MV-4-11 (cell line): ENCODE measurements around the gene RDH12.
"Not testable (repeated sequence)": the region's sequence is repeated elsewhere in the genome, so short reads cannot be mapped to it uniquely, and the experiment has no call there.

Source experiments
- DNase-seq: peaks from one replicate; lab custom pipeline; 2025; lab: John Stamatoyannopoulos, UW

The RDH12 gene

GRCh38 chr14:67705211-67705610 is 3.5 kb downstream of the RDH12 start:
- DNase-seq: no peak

DNA sequence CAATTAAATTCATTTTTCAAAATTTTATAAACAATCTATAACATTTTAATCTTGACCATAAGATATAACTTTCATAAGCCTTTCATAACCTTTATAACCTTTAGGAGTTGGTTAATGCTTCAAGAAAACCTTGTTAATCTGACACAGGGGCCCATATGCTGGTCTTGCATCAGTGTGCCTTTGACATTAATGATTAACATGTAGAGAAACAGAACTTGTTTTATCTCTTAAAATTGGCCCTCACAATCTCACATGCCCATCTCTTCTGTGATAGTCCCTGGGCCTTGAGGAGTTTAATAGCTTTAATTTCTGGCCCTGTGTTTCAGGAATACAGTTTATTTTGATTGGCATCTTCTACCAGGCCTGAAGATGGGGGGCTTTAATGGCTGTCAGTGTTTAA is 7.7 kb downstream of the RDH12 start:
- DNase-seq: not testable (repeated sequence)

- DNase-seq: not testable (repeated sequence)
Measured at GRCh38 chr14:67709796-67710195, 8.1 kb downstream of the RDH12 start.

DNA sequence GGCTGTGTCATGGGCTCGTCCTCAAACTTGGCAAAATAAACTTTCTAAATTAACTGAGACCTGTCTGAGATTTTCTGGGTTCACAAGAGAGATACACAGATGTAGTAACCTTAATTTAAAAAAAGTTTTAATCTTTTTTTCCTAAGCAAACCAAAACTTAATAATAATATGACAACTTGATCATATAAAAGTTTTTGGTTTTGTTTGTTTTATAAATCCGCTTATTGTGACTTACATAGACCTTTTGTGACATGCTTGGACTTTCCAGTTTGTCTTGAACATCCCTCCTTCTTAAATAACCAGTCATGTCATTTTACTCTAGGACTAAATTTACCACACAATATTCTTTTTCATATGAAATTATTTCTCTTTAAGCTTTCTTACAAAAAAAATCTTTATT is 8.5 kb downstream of the RDH12 start:
- DNase-seq: no peak

GRCh38 chr14:67717048-67717447 is 15.4 kb downstream of the RDH12 start:
- DNase-seq: no peak

- DNase-seq: no peak
Measured at GRCh38 chr14:67718265-67718664, 16.6 kb downstream of the RDH12 start.

GRCh38 chr14:67719385-67719784 is 17.7 kb downstream of the RDH12 start:
- DNase-seq: not testable (repeated sequence)

DNA sequence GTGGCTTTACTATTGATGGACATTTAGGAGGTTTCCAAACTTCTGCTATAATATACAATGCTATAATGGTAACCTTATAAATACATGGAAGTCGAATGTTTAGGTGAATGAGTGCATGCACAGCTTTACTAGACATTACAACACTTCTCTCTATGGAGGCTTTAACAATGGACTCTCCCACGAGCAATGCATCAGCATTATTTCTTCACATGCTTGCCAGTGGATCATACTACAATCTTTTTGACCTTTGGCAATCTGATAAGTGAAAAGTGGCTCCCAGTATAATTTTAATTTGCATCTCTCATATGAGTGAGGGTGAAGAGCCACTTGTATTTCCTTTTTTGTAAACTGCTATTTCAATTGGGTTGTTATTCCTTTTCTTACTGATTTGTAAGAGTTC is 18.2 kb downstream of the RDH12 start:
- DNase-seq: no peak

- no peak for DNase-seq
Measured at GRCh38 chr14:67721875-67722274, 20.2 kb downstream of the RDH12 start.

DNA sequence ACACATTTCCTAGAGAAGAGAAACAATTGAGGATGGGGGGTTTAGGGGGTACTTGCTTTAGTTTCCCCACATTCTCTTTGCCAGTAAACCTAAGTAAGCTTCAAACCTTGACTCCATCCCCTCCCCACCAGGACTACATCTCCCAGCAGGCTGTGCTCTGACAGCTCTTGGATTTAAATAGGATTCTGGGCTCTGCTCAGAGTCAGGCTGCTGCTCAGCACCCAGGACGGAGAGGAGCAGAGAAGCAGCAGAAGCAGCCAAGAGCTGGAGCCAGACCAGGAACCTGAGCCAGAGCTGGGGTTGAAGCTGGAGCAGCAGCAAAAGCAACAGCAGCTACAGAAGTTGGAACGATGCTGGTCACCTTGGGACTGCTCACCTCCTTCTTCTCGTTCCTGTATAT is 20.6 kb downstream of the RDH12 start:
- no peak for DNase-seq

- DNase-seq: no peak
Measured at GRCh38 chr14:67725171-67725570, 23.5 kb downstream of the RDH12 start.

GRCh38 chr14:67727361-67727760 is 25.7 kb downstream of the RDH12 start:
- DNase-seq: no peak

GRCh38 chr14:67728258-67728657 is 26.6 kb downstream of the RDH12 start:
- DNase-seq: no peak

GRCh38 chr14:67729072-67729885 is 27.6 kb downstream of the RDH12 start:
- no peak for DNase-seq

GRCh38 chr14:67733616-67734015 is 31.9 kb downstream of the RDH12 start:
- no peak for DNase-seq

- no peak for DNase-seq
Measured at GRCh38 chr14:67734675-67735074, 33.0 kb downstream of the RDH12 start.

DNA sequence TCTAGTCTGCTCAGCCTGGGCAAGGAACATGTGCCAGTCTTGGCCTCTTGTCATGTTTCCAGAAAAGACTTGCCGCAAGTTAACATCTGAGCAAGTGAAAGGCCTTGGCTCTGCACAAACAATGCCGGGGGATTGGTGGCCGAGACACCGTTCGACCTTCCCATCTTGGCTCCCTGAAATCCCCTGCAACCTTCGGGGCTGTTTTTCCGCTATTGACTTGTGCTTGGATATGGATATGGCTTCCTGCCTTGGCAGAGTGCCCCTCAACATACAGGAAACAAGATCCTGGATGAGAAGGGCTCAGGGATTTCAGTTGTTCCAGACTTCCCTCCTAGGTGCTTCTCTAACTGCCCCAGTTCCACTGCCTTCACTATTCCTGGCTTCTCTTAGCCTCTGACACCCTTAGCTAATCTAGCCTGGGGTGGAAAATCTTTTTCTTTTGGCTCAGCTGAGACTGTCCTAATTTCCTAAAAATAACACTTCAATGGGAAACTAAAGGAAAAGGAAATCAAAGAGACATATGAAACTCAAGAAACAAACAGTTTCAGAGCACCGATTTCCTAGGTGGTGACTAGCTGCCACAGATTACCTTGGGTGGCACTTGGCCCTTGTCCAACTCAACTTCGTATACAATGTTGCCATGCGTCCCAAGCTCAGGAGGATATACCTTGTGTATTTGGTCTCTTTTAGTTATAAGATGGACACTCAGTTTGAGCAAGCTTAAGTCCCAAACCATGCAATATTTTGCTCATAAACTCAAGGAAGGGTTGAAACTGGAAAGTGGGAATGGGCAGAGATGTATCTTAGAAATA is 33.9 kb downstream of the RDH12 start:
- no peak for DNase-seq

GRCh38 chr14:67736771-67737170 is 35.1 kb downstream of the RDH12 start:
- no peak for DNase-seq

DNA sequence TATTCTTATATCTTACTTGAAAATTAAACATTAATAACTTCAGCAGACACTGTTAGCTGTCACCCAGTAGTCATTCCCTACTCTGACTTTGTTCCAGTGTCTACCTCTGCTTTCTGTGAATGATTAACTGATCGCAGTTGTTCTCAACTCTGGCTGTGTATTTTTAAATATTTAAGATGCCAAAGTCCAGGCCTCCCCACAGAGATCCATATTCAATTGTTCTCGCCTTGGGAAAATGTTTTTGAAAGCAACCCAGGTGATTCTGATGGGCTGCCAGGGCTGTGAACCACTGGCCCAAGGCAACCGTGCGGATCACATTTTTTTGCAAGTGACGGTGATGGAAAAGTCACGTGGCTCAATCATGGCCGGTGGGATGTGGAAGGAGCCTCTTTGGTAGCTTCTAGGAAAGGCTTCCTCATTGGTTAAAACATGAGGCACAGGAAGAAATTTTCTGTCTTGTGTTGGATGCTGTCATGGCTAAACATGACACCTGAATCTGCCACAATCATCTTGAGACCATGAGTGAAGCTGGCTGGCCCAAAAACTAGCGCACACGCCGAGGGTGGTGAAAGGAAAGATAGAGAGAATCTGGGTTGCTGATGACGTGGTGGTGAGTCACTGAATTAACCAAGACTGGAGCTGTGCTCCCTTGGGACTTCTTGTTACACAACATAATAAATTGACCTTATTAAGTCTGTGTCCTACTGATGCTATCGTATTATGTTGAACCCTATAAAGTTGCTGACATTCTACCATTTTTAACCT is 37.2 kb downstream of the RDH12 start:
- DNase-seq: peak; percentile 66

- no peak for DNase-seq
Measured at GRCh38 chr14:67744046-67744445, 42.4 kb downstream of the RDH12 start.

DNA sequence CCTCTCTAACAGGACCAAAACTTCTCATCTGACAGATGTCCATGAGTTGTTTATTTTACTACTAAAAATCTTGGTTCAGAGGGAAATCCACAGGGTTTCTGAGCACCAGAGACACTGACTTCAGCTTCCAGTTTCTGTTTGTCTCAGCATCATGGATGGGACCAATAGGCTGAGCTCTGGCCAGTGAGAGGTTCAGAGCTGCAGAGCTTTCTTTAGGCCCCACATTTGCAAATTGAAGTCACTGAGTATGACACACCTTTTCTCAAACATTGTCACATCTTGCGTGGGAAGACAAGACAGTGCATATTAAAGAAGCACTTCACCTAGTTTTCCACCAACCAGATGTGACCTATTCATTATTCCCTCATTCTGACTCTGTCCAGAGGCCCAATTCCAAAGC is 45.2 kb downstream of the RDH12 start:
- DNase-seq: no peak

- DNase-seq: no peak
Measured at GRCh38 chr14:67748312-67748711, 46.6 kb downstream of the RDH12 start.
